ENCODE measurements around the gene TGIF1.
A peak's percentile ranks its signal among the peaks of the same experiment; 100 is the strongest.

The TGIF1 gene

GRCh38 chr18:3455090-3455635 lies 5.2 kb downstream of the TGIF1 start:
- TF ChIP-seq CTCF (IDR thresholded peaks at IDR 0.05), result peak; percentile 19; the same call in 1 of the 2 replicates

- no peak for TF ChIP-seq CTCF (IDR thresholded peaks at IDR 0.05)
Observed at GRCh38 chr18:3455907-3456685, 6.1 kb downstream of the TGIF1 start.

GRCh38 chr18:3456686-3457069 lies 6.7 kb downstream of the TGIF1 start:
- no peak for TF ChIP-seq CTCF (IDR thresholded peaks at IDR 0.05)

DNA sequence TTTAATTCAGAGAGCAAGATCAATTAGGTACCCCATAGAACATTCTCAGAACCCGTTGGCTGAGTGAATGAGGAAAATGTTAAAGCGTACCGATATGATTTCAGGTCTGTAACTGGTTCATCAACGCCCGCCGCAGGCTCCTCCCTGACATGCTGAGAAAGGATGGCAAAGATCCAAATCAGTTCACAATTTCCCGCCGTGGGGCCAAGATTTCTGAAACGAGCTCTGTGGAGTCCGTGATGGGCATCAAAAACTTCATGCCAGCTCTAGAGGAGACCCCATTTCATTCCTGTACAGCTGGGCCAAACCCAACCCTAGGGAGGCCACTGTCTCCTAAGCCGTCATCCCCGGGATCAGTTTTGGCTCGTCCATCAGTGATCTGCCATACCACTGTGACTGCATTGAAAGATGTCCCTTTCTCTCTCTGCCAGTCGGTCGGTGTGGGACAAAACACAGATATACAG lies 7.3 kb downstream of the TGIF1 start:
- TF ChIP-seq CTCF (IDR thresholded peaks at IDR 0.05), result no peak

DNA sequence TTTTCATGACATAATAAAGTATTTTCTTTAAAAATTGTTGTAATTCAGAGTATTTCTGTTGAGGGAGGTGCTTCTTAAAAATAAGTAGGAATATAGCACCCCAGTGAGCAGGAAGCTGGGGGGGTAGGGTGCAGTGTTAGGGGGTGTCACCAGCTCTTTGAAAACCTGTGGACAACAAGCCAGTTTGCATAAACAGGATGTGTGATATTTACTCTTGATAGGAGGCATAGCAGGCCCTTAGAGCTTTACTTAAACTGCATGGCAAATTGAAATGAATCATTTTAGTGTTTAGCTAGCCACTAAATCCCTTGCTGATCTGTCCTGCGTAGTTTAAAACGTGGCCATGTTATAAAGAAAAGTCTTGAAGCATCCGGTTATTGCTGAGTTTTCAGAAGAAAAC lies 8.4 kb downstream of the TGIF1 start:
- no peak for TF ChIP-seq CTCF (IDR thresholded peaks at IDR 0.05)

DNA sequence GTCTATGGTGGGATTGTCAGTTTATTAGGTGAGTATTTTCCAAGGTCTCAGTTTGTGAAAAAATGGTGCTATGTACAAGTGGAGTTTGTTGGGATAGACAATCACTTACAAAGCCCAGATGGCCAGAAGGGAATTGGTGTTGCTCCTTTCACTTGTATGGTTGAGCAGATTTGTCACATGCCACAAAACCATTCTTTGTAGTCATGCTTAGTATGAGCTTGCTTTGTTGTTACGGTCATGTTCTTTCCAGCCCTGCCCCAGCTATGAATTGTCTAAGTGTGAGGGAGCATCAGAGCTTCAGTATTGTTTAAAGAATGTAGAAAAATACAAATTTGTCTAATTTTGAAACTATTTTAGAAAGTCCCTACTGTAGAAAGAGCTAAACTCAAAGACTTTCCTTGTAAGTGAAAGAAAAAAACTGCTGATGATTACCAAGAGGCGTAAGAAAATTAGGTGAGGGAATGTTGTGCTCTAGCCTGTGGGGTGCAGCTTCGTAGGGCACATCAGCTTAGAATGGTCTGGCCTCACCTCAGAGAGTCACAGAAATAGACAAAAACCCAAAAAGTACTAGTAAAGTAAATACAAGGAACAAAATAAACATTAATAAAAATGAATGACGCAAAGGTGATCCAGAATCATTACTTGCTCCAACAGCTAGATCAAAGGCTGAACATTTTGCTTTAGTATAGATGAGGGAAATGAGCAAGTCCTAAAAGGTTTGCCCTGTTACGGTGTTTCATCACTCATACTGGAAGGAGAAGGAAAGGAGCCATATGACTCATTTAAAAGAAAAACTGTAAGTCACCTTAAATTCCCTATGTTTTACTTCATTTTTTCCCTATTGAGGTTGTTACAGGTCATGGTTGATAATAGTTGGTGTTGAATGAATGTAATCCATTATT lies 9.2 kb downstream of the TGIF1 start:
- TF ChIP-seq CTCF (IDR thresholded peaks at IDR 0.05), result no peak

GRCh38 chr18:3460823-3461398 lies 10.9 kb downstream of the TGIF1 start:
- no peak for TF ChIP-seq CTCF (IDR thresholded peaks at IDR 0.05)

Measured in LNCAP (cell line).